ENCODE measurements around the gene PAGE3.

DNA sequence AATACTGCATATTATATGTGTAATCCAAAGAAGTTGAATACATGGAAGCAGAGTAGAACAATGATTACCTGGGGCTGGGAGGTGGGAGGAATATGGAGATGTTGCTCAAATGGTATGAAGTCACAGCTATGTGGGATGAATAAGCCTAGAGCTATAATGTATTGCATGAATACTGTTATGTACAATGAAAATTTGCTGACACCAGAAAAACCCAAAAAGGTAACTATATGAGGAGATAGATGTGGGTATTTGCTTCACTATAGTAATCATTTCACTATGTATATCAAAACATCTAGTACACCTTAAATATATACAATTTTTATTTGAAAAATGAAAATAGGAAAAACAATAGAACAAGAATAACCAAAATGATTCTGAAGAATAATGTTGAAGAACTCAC lies 11.2 kb downstream of the PAGE3 start:
- TF ChIP-seq CTCF (conservative IDR thresholded peaks at IDR 0.05 in 1 of 2, IDR thresholded peaks at IDR 0.05 in 1 of 2; ENCODE audit: extremely low read depth in 1 of 2, insufficient read depth in 1 of 2, low read depth in 1 of 2, low read length in 2 of 2) (no peak), EZH2 (IDR thresholded peaks at IDR 0.05; ENCODE audit: borderline replicate concordance, low read length) (no peak)

All from mammary epithelial cell (primary cell).